Gastrocnemius medialis (tissue), 4 donors: Measurements from ENCODE around the gene MRPS25.

Source experiments
- CTCF ChIP-seq, 5 experiments: fragments of 450-650 bp in 3 of 5; fragments of 200-600 bp in 2 of 5; sonication (generic) in 2 of 5; IDR thresholded peaks in 4 of 5; conservative IDR thresholded peaks in 1 of 5; 1 replicate in 4 of 5; 2 replicates in 1 of 5; pipeline ENCODE4 v1.5.1; 2016 to 2019; ENCODE audit warnings: antibody characterized with exemption in 5 of 5, mild to moderate bottlenecking in 3 of 5, moderate library complexity in 3 of 5
- POLR2A ChIP-seq, 2 donors: fragments of 450-650 bp; IDR thresholded peaks; one replicate each; pipeline ENCODE4 v1.6.1; 2017; ENCODE audit warnings: antibody characterized with exemption in 2 of 2, mild to moderate bottlenecking in 2 of 2, moderate library complexity in 2 of 2

- TF ChIP-seq CTCF (IDR thresholded peaks at IDR 0.05 in 4 of 5, conservative IDR thresholded peaks at IDR 0.05 in 1 of 5) (no peak), POLR2A (IDR thresholded peaks at IDR 0.05) (peak; percentile 29 to 32)
These were observed 37.1 kb upstream of the MRPS25 start for GRCh38 chr3:15102256-15102655.
